Measurements from ENCODE around the gene AMPH. TPM values are rescaled to one million over a fixed set of nuclear protein-coding genes. Genes with fewer than 3 reads are reported as not detected.
"Not testable (repeated sequence)": the region's sequence is repeated elsewhere in the genome, so short reads cannot be mapped to it uniquely, and the experiment has no call there.

AMPH gene
- polyA plus RNA-seq, 6 donors from 2014 or later: 0.16 TPM; not detected in 5

DNA sequence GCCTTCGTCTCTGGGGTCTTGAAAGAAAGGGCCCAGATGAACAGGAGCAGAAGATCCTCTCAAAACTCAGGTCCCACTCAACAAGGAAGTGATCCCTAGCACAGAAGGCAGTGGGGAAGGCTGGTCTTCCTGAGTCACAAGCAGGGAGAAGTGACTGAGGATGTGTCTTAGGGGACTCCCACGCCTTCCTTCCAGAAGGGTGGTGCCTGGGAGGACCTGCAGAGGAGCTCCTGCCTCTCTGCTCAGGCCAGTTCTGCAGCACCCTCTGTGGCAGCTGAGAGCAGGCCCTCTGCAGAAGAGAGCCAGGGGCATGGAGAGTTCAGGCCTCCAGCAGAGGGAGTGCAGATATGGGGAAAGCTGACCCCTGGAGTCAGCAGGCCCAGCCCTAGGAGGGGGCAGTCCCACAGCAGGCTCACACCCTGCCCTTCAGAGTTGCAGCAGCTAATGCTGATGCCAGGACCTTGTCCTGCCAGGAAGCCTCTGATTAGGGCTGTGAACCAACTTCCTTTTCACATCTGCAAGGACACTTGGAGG, 289.9 kb downstream of the AMPH start:
- H3K4me3 Mint-ChIP-seq; H3K27me3 Mint-ChIP-seq; H3K36me3 Mint-ChIP-seq; DNase-seq; H3K9me3 Mint-ChIP-seq; ATAC-seq (ENCODE audit: low read depth in 2 of 2): not testable (repeated sequence)
- Mint-ChIP-seq H3K27ac (peak overlapping the region in 1 of 6 donors; percentile 25), H3K4me1 (peaks cover 17 to 35% (median 26%) of the 10 kb centered on the region in 3 donors)

DNA sequence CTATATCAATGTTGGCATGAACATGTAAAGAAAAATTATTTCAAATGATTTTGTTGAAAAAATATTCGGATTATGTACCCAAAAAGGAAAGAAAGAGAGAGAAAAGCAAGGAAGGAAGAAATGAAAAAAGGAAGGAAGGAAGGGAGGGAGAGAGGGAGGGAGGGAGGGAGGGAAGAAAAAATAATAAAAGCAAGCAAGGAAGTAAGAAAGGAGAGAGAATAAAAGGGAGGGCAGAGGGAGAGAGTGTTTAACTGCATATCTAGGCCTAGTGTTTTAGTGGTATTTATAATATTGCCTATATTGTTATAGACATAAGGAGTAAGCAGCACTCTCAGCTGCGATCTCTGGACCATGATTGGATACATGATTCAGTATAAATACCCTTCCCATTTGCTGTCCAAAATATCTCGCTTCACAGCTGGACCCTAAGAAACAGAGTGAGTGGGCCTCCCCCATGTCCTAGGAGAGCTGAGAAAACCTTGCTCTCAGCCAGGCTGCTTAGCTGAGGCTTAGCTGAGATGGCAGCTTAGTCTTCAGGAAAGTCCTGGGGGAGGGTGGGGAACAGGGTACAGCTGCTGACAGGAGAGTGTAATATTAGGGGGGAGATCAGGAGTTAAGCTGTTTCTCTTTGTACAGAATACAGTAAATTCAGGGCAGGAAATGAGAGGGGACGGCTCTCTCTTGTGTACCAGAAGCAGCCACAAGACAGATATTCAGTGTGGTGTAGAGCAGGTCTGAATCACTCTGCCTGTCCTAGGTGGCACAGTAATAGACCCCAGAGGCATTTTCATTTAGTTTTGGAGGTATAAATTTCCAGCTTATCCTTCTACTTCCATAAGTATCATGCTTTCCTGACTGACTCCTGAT, 291.0 kb downstream of the AMPH start:
- H3K27me3 Mint-ChIP-seq: no peaks in the 10 kb centered on the region
- H3K4me1 Mint-ChIP-seq: peaks cover 23 to 35% (median 29%) of the 10 kb centered on the region in 3 donors
- H3K9me3 Mint-ChIP-seq: no peaks in the 10 kb centered on the region
- H3K36me3 Mint-ChIP-seq: no peaks in the 10 kb centered on the region
- H3K4me3 Mint-ChIP-seq: no peak overlapping the region
- H3K27ac Mint-ChIP-seq: peak overlapping the region in 3 of 6 donors; percentile 47 to 90 (median 57)
- DNase-seq: no peak
- no peak for ATAC-seq (ENCODE audit: low read depth in 2 of 2)

DNA sequence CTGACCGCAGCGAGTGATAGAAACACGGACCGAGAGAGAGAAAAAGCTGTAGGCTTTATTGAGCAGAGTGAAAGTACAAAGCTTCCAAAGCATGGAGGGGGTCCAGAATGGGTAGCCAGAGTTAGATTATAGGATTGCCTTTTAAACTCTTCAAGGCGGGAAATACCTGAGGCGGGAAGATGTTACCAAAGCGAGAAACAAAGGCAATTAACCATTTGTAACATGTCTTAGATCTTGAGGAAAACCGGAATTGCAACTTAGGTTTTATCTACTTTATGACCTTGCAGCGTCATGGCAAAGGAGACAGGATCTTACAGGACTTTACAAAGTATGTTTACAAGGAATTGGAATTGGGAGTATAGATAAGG, 295.0 kb downstream of the AMPH start:
- DNase-seq; H3K27me3 Mint-ChIP-seq; H3K36me3 Mint-ChIP-seq; H3K9me3 Mint-ChIP-seq; ATAC-seq (ENCODE audit: low read depth in 2 of 2): not testable (repeated sequence)
- Mint-ChIP-seq H3K27ac (peak overlapping the region in 3 of 6 donors; percentile 64 to 76 (median 75)), H3K4me1 (peaks cover 16 to 19% (median 18%) of the 10 kb centered on the region in 3 donors), H3K4me3 (peak overlapping the region in 5 of 8 donors; percentile 10 to 64 (median 40))

DNA sequence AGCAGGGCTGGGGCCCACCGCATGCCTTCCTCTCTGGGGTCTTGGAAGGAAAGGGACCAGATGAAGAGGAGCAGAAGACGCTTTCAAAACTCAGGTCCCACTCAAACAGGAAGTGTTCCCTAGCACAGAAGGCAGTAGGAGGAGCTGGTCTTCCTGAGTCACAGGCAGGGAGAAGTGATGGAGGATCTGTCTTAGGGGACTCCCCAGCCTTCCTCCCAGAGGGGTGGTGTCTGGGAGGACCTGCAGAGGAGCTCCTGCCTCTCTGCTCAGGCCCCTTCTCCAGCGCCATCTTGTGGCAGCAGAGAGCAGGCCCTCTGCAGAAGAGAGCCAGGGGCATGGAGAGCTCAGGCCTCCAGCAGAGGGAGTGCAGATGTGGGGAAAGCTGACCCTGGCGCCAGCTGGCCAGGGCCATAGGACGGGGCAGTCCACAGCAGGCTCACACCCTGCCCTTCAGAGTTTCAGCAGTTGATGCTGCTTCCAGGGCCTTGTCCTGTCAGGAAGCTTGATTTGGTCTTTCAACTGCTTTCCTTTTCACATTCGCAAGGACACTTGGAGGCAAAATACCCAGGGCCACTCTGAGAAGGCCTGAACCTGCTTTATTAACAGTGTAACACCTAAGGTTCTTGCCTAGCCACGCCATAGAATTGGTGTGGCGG, 295.6 kb downstream of the AMPH start:
- Mint-ChIP-seq H3K4me3 (peak overlapping the region in 6 of 8 donors; percentile 43 to 64 (median 56)), H3K27ac (peak overlapping the region; percentile 68 to 88 (median 78)), H3K36me3 (no peaks in the 10 kb centered on the region), H3K9me3 (no peaks in the 10 kb centered on the region), H3K4me1 (peaks cover 16 to 19% (median 18%) of the 10 kb centered on the region in 3 donors), H3K27me3 (no peaks in the 10 kb centered on the region)
- DNase-seq: peak; percentile 67
- ATAC-seq (ENCODE audit: low read depth in 2 of 2): peak; percentile 95 to 96

DNA sequence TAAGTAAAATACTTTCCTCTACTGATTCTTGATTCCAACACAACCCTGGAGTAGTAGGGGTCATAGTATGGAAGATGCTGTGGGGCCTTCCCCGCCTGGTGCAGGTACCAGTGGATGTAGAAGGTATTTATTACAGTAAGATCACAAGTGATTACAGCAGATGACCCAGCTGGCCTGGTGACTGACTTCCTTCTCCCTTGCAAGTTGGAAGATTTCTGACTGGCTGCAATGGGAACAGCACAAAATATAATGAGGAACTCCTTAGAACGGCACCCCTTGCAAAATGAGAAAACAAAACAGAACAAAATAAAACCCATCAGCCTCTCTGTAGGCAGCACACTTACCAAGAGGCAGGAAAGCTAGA, 296.1 kb downstream of the AMPH start:
- Mint-ChIP-seq H3K36me3 (no peaks in the 10 kb centered on the region), H3K27ac (peak overlapping the region; percentile 19 to 88 (median 78)), H3K4me1 (peaks cover 16 to 19% (median 18%) of the 10 kb centered on the region in 3 donors), H3K4me3 (peak overlapping the region in 1 of 8 donors; percentile 44), H3K27me3 (no peaks in the 10 kb centered on the region), H3K9me3 (no peaks in the 10 kb centered on the region)
- DNase-seq (no peak), ATAC-seq (ENCODE audit: low read depth in 2 of 2) (no peak)

DNA sequence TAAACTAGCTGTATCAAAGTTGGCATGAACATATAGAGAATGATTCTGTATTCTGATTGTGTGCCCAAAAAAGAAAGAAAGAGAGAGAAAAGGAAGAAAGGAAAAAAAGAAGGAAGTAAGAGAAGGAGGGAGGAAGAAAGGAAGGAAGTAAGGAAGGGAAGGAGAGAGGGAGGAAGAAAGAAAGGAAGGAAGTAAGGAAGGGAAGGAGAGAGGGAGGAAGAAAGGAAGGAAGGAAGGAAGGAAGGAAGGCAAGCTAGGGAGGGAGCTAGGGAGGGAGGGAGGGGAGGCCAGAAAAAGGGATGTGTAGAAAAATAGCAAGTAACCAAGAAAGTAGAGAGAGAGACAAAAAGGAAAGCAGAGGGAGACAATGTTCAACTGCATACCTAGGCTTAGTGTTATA, 297.0 kb downstream of the AMPH start:
- Mint-ChIP-seq H3K4me1 (peaks cover 16 to 19% (median 18%) of the 10 kb centered on the region in 3 donors), H3K27ac (peak overlapping the region in 3 of 6 donors; percentile 2 to 12 (median 3)), H3K27me3 (no peaks in the 10 kb centered on the region), H3K36me3 (no peaks in the 10 kb centered on the region), H3K4me3 (no peak overlapping the region), H3K9me3 (no peaks in the 10 kb centered on the region)
- ATAC-seq (ENCODE audit: low read depth in 2 of 2) (no peak), DNase-seq (no peak)

Measured in naive B cell (primary cell).